GM12801 (cell line): ENCODE results near the gene SMIM24.

Source experiments
- TF ChIP-seq, protein P1 (sequence below): IDR thresholded peaks from one replicate; pipeline ENCODE4 v1.5.1; 2011; ENCODE audit warnings: control low read depth; ENCODE audit not compliant: insufficient read length; ENCODE audit errors: extremely low read depth

SMIM24 gene

DNA sequence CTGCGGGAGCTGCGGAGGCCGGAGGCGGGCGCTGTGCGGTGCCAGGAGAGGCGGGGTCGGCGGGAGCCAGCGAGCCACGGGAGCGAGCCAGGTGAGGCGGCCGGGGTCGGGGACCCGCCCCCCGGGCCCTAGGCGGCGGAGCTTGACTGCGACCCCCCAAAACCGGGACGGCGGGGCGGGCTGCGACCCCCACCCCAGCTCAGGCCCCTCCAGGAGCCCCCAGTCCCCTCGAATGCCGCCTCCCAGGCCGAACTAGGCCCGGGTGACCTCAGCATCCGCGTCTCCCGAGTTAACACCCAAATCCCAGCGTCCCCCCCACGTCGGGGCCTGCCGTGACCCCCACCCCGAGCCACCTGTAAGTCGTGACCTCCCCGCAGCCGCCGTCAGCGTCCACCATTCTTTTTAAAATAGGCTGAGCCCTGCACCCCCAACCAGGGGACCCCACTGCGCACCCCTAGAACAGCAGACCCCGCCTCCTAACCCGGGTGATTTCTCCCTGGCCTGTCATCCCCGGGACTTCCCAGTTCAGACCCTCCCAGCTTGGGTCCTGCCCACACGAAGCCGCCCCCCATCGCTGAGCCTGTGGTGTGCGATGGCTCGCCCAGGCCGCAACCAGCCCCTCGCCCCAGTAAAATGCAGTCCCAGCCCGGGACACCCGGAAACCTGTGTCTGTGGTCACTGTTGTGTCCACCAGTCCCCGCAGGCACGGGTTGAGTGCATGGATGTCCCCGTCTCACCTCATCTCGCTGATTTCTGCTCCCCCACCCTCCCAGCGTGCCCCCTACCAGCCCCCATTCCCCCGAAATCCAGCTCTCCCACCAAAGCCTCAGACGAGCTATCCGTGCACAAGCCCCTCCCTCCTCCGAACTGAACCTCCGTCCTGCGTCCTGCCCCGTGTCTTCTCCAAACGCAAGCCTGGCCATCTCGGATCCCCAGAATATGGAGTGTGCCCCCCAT is 26.3 kb upstream of the SMIM24 start:
- TF ChIP-seq, protein P1, sequence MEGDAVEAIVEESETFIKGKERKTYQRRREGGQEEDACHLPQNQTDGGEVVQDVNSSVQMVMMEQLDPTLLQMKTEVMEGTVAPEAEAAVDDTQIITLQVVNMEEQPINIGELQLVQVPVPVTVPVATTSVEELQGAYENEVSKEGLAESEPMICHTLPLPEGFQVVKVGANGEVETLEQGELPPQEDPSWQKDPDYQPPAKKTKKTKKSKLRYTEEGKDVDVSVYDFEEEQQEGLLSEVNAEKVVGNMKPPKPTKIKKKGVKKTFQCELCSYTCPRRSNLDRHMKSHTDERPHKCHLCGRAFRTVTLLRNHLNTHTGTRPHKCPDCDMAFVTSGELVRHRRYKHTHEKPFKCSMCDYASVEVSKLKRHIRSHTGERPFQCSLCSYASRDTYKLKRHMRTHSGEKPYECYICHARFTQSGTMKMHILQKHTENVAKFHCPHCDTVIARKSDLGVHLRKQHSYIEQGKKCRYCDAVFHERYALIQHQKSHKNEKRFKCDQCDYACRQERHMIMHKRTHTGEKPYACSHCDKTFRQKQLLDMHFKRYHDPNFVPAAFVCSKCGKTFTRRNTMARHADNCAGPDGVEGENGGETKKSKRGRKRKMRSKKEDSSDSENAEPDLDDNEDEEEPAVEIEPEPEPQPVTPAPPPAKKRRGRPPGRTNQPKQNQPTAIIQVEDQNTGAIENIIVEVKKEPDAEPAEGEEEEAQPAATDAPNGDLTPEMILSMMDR: no peak

DNA sequence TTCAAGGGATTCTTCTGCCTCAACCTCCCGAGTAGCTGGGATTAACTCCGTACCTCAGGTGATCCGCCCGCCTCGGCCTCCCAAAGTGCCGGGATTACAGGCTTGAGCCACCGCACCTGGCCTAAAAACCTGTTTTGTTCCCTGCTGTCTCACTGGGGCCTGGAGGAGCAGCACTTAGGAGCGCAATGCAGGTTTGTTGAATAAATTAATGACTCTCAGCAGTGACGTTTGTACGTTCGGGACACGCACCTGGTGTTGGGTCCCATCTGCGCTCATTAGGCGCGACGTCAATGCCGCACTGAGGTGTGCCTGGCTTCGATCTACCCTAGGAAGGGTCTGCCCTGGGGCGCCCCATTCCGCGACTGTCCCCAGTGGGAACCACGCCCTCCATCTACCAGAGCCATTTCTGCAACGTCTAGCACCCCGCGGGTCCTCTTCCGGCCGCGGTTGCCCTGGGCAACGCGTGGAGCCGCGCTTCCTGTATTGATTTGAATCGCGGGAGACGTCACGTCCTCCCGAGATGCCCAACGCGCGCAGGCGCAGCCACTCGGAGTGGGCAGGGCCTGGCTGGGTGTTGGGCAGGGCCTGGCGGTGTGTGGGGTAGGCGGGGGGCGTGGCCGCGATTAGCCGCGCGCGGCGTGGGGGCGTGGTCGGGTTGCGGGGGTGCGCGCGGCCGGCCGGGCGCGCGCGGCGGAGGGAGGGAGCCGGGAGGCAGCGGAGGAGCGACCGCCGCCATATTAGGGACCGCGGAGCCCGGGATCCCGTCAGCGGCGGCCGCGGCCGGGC is 25.5 kb upstream of the SMIM24 start, which contains the start of gene FZR1:
TSS of gene FZR1 (plus strand) at position 714 of the 786 bp plus-strand sequence. CDS start 16,679 bp downstream, outside the sequence.
- TF ChIP-seq, protein P1: no peak

DNA sequence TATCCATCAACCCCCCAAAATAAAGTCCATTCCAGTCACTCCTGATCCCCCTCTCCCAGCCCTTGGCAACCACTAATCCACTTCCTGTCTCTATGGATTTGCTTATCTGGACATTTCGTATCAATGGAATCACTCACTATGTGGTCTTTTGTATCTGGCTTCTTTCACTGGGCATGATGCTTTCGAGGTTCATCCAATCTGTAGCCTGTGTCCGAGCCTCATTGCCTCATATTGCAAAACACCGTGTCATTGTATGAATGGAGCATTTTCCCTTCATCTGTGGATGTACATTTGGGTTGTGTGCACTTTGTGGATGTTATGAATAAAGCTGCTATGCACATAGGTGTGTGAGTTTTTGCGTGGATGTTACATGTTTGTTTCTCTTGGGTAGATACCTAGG is 24.4 kb upstream of the SMIM24 start:
- TF ChIP-seq, protein P1: no peak

DNA sequence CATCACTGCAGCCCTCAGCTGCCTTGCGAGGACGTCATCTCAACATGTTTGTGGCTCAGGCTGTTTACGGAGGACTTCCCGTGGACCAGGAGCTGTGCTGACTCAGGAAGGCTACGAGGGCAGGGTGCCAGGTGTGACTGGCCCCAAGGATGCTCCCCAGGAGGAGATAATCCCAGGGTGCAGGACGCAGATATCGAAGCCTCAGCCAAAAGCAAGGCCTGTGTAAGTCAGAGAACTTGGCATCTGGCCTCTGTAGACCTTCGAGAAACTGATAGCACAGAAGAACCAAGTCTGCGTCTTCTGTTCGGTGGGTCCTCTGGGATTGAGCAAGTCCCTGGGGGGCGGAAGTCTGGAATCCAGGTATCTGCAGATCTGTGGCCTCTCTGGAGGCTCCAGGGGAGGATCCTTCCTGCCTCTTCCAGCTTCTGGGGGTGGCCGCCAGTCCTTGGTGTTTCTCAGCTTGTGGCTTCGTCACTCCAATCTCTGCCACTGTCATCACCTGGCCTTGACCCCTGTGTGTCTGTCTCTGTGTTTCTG is 22.8 kb upstream of the SMIM24 start:
- TF ChIP-seq, protein P1: no peak

DNA sequence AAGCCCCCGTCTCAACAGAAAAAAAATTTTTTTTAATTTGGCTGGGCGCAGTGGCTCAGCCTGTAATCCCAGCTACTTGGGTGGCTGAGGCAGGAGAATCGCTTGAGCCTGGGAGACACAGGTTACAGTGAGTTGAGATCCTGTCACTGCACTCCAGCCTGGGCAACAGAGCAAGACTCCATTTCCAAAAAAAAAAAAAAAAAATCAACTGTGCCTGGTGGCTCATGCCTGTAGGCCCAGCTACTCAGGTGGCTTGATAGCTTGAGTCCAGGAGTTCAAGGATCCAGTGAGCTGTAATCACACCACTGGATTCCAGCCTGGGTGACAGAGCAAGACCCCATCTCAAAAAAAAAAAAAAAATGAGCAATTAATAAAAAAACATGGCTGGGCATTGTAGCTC is 21.5 kb upstream of the SMIM24 start:
- TF ChIP-seq, protein P1: no peak

DNA sequence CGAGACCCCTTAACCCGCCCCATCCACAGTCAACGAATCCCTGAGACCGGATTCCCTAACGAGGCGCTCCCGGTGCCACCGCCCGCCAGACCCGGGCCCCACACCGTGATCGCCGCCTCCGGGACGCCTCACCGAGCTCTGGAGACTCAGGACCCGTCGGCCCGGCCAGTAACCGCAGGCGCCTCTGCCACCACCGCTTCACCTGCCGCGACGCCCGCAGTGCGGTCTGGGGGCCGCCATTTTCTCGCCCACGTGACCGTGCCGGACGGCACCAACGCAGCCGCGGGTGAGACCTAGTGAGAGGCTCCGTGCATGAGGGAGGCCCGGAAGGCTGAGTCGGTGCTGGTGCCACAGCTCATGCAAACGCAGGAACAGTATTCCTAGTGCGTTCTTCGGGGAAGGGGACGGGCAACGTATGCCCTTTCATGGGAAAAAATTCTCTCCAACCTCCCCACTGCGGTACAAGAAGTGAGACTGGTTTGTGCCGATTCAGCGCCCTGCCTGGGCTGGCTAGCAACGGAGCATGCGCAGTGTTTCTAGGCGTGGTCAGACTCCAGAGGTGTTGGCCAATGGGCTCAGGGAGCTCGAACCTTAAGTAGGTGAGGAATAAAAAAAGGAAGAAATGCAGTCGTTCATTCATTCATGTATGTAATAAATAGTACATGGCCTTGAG is 20.2 kb upstream of the SMIM24 start, which contains the start of gene DOHH:
TSS of gene DOHH (minus strand) at position 246 of the 673 bp plus-strand sequence. CDS start 3,860 bp downstream, outside the sequence.
- TF ChIP-seq, protein P1: no peak
